ENCODE measurements around the gene ABCC1.
"Not testable (repeated sequence)": the region's sequence is repeated elsewhere in the genome, so short reads cannot be mapped to it uniquely, and the experiment has no call there.

Gene ABCC1

GRCh38 chr16:16141784-16142396, 192.5 kb downstream of the ABCC1 start:
- DNase-seq (ENCODE audit: low read depth), result no peak

GRCh38 chr16:16143038-16143763, 193.8 kb downstream of the ABCC1 start:
- DNase-seq (ENCODE audit: low read depth), result no peak

- DNase-seq (ENCODE audit: low read depth), result no peak
These were observed 194.5 kb downstream of the ABCC1 start for GRCh38 chr16:16143931-16144330.

GRCh38 chr16:16144416-16144815, 195.0 kb downstream of the ABCC1 start:
- DNase-seq (ENCODE audit: low read depth), result no peak

GRCh38 chr16:16145286-16145685, 195.9 kb downstream of the ABCC1 start:
- DNase-seq (ENCODE audit: low read depth), result no peak

GRCh38 chr16:16146380-16147315, 197.2 kb downstream of the ABCC1 start:
- DNase-seq (ENCODE audit: low read depth), result no peak

- DNase-seq (ENCODE audit: low read depth), result no peak
These were observed 198.0 kb downstream of the ABCC1 start for GRCh38 chr16:16147316-16147999.

- DNase-seq (ENCODE audit: low read depth), result not testable (repeated sequence)
These were observed 198.7 kb downstream of the ABCC1 start for GRCh38 chr16:16148000-16148599.

- DNase-seq (ENCODE audit: low read depth), result no peak
These were observed 199.3 kb downstream of the ABCC1 start for GRCh38 chr16:16148755-16149154.

- DNase-seq (ENCODE audit: low read depth), result no peak
These were observed 200.3 kb downstream of the ABCC1 start for GRCh38 chr16:16149710-16150116.

GRCh38 chr16:16150117-16150877, 200.9 kb downstream of the ABCC1 start:
- DNase-seq (ENCODE audit: low read depth), result no peak

- no peak for DNase-seq (ENCODE audit: low read depth)
These were observed 201.4 kb downstream of the ABCC1 start for GRCh38 chr16:16150878-16151152.

GRCh38 chr16:16151315-16151714, 201.9 kb downstream of the ABCC1 start:
- no peak for DNase-seq (ENCODE audit: low read depth)

GRCh38 chr16:16153000-16153399, 203.6 kb downstream of the ABCC1 start:
- not testable (repeated sequence) for DNase-seq (ENCODE audit: low read depth)

- DNase-seq (ENCODE audit: low read depth), result no peak
These were observed 205.0 kb downstream of the ABCC1 start for GRCh38 chr16:16154281-16154951.

- no peak for DNase-seq (ENCODE audit: low read depth)
These were observed 205.8 kb downstream of the ABCC1 start for GRCh38 chr16:16155234-16155633.

- DNase-seq (ENCODE audit: low read depth), result no peak
These were observed 207.8 kb downstream of the ABCC1 start for GRCh38 chr16:16157166-16157565.

- DNase-seq (ENCODE audit: low read depth), result no peak
These were observed 208.8 kb downstream of the ABCC1 start for GRCh38 chr16:16158082-16158658.

GRCh38 chr16:16158741-16159374, 209.4 kb downstream of the ABCC1 start:
- DNase-seq (ENCODE audit: low read depth), result no peak

GRCh38 chr16:16159662-16160061, 210.2 kb downstream of the ABCC1 start:
- no peak for DNase-seq (ENCODE audit: low read depth)

Measured in stimulated activated CD8-positive, alpha-beta memory T cell treated with anti-CD3 and anti-CD28 coated beads, Interleukin-15, amount 100 ng/mL, for 24 hours (primary cell).